Lung (tissue), 12 donors: ENCODE results near the gene METTL4. TPM values are rescaled to one million over a fixed set of nuclear protein-coding genes. Genes with fewer than 3 reads are reported as not detected.

Experiments
- ATAC-seq: fragments of 200-7000 bp; cut with Tn5 transposase; one replicate; pipeline ENCODE4 v1.9.1; 2020; ENCODE audit warnings: moderate number of reproducible peaks; ENCODE audit not compliant: insufficient read depth, low FRiP score
- DNase-seq, 3 donors: peaks; one replicate each; pipeline ENCODE4 v3.0.0-alpha.2; 2013 to 2017
- H3K27ac ChIP-seq, 2 donors: one replicate each; pipeline ENCODE4 v1.5.1; 2013; ENCODE audit warnings: mild to moderate bottlenecking in 2 of 2, moderate library complexity in 2 of 2, control low read depth in 1 of 2, inconsistent platforms in 1 of 2, low read depth in 1 of 2, low read length in 1 of 2
- H3K27me3 ChIP-seq, 3 donors: one replicate each; pipeline ENCODE4 v1.5.1; 2013; ENCODE audit warnings: low read length in 2 of 3; ENCODE audit not compliant: control insufficient read depth in 3 of 3, insufficient read depth in 3 of 3
- H3K36me3 ChIP-seq, 4 donors: one replicate each; pipeline ENCODE4 v1.5.1; 2013; ENCODE audit warnings: low read length in 4 of 4, mild to moderate bottlenecking in 1 of 4, moderate library complexity in 1 of 4; ENCODE audit not compliant: control insufficient read depth in 4 of 4, insufficient read depth in 4 of 4
- H3K4me1 ChIP-seq, 5 donors: one replicate each; pipeline ENCODE4 v1.5.1; 2013; ENCODE audit warnings: low read length in 5 of 5, mild to moderate bottlenecking in 2 of 5, moderate library complexity in 1 of 5; ENCODE audit not compliant: control insufficient read depth in 5 of 5, insufficient read depth in 5 of 5
- H3K4me3 ChIP-seq: one replicate; pipeline ENCODE4 v1.5.1; 2013; ENCODE audit warnings: mild to moderate bottlenecking, control low read depth, moderate library complexity
- H3K9ac ChIP-seq, 2 donors: one replicate each; pipeline ENCODE4 v1.5.1; 2013; ENCODE audit warnings: low read length in 2 of 2, control low read depth in 1 of 2; ENCODE audit not compliant: insufficient read depth in 1 of 2
- H3K9me3 ChIP-seq, 4 donors: one replicate each; pipeline ENCODE4 v1.5.1; 2013; ENCODE audit warnings: low read length in 3 of 4, mild to moderate bottlenecking in 1 of 4, moderate library complexity in 1 of 4; ENCODE audit not compliant: control insufficient read depth in 4 of 4, insufficient read depth in 3 of 4
- WGBS, 2 donors: extraction: QIAGEN DNeasy Blood & Tissue Kit; methylation state at CpG; one replicate each; pipeline ENCODE4 v1.1.7; 2013; 5-methylcytosine and 5-hydroxymethylcytosine counted together
- polyA plus RNA-seq, 2 donors: library from polyadenylated mRNA; stranded (reverse); fragments of 200-250 nt; gene quantifications; one replicate each; pipeline ENCODE4 v1.2.1, GENCODE V29; 2013
- total RNA-seq, 2 donors: library from RNA; depleted of rRNA in 1 of 2; stranded (reverse); fragments of >200 nt in 1 of 2; gene quantifications; one replicate each; pipeline ENCODE4 v1.2.1, GENCODE V29; 2014 to 2021
- TF ChIP-seq, protein P1 (sequence below): IDR thresholded peaks from 2 replicates; pipeline ENCODE4 v1.5.1; 2012; ENCODE audit warnings: mild to moderate bottlenecking; ENCODE audit errors: control extremely low read depth, extremely low read depth
- donor health status: control.
- donor health status: control.
- donor health status: Bipolar disorder and iron deficiency.
- donor health status: healthy.
- donor health status: DM: yes; HTN: yes; CAD: no.

Gene METTL4
- total and polyA plus RNA-seq, 4 donors: 5.3 to 19.3 (median 8.1) TPM

GRCh38 chr18:2518473-2518872 lies 52.8 kb downstream of the METTL4 start:
- Histone ChIP-seq H3K9me3 (no peaks in the 10 kb centered on the region), H3K27ac (no peak overlapping the region), H3K27me3 (no peaks in the 10 kb centered on the region), H3K9ac (no peak overlapping the region), H3K4me1 (peaks cover 0 to 3% (median 0%) of the 10 kb centered on the region in 5 donors), H3K4me3 (no peak overlapping the region), H3K36me3 (no peaks in the 10 kb centered on the region)
- TF ChIP-seq, protein P1, sequence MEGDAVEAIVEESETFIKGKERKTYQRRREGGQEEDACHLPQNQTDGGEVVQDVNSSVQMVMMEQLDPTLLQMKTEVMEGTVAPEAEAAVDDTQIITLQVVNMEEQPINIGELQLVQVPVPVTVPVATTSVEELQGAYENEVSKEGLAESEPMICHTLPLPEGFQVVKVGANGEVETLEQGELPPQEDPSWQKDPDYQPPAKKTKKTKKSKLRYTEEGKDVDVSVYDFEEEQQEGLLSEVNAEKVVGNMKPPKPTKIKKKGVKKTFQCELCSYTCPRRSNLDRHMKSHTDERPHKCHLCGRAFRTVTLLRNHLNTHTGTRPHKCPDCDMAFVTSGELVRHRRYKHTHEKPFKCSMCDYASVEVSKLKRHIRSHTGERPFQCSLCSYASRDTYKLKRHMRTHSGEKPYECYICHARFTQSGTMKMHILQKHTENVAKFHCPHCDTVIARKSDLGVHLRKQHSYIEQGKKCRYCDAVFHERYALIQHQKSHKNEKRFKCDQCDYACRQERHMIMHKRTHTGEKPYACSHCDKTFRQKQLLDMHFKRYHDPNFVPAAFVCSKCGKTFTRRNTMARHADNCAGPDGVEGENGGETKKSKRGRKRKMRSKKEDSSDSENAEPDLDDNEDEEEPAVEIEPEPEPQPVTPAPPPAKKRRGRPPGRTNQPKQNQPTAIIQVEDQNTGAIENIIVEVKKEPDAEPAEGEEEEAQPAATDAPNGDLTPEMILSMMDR: no peak
- peak in 2 of 3 donors; percentile 18 to 31 for DNase-seq
- no peak for ATAC-seq
- WGBS, 2 donors: 73 to 76% methylated on average over 5 of the region's 5 CpGs

GRCh38 chr18:2515908-2516625 lies 55.2 kb downstream of the METTL4 start:
- TF ChIP-seq, protein P1: no peak
- H3K9ac ChIP-seq: no peak overlapping the region
- H3K36me3 ChIP-seq: no peaks in the 10 kb centered on the region
- peak; percentile 61 for ATAC-seq
- DNase-seq: peak in 1 of 3 donors; percentile 8
- peaks cover 0 to 3% (median 0%) of the 10 kb centered on the region in 5 donors for H3K4me1 ChIP-seq
- H3K27me3 ChIP-seq: no peaks in the 10 kb centered on the region
- no peak overlapping the region for H3K4me3 ChIP-seq
- no peak overlapping the region for H3K27ac ChIP-seq
- WGBS, 2 donors: 79 to 80% methylated on average over 5 of the region's 5 CpGs
- no peaks in the 10 kb centered on the region for H3K9me3 ChIP-seq

GRCh38 chr18:2515171-2515787 lies 56.0 kb downstream of the METTL4 start:
- WGBS, 2 donors: 45 to 66% methylated on average over 1 of the region's 1 CpG
- no peak for ATAC-seq
- H3K4me3 ChIP-seq: no peak overlapping the region
- no peak overlapping the region for H3K27ac ChIP-seq
- no peaks in the 10 kb centered on the region for H3K36me3 ChIP-seq
- H3K4me1 ChIP-seq: peaks cover 0 to 3% (median 0%) of the 10 kb centered on the region in 5 donors
- no peaks in the 10 kb centered on the region for H3K27me3 ChIP-seq
- H3K9ac ChIP-seq: no peak overlapping the region
- no peaks in the 10 kb centered on the region for H3K9me3 ChIP-seq
- TF ChIP-seq, protein P1: no peak
- DNase-seq: no peak
